SJCRH30 (cell line): ENCODE measurements around the gene UGGT1. TPM values are rescaled to one million over a fixed set of nuclear protein-coding genes. Genes with fewer than 3 reads are reported as not detected.

ENCODE experiments used
- DNase-seq, 2 experiments: peaks; one replicate each; pipeline ENCODE4 v3.0.0-alpha.2; 2015 to 2020
- H3K27ac ChIP-seq: fragments of 250-450 bp; sonication (Bioruptor Pico); 2 replicates; pipeline ENCODE4 v1.5.1; 2020; ENCODE audit warnings: mild to moderate bottlenecking, moderate library complexity
- H3K27me3 ChIP-seq: fragments of 250-450 bp; sonication (Bioruptor Pico); 2 replicates; pipeline ENCODE4 v1.5.1; 2020; ENCODE audit warnings: mild to moderate bottlenecking, moderate library complexity
- H3K36me3 ChIP-seq: fragments of 250-450 bp; sonication (Bioruptor Pico); 2 replicates; pipeline ENCODE4 v1.5.1; 2020; ENCODE audit warnings: mild to moderate bottlenecking, moderate library complexity
- H3K4me1 ChIP-seq: fragments of 250-450 bp; sonication (Bioruptor Pico); 2 replicates; pipeline ENCODE4 v1.5.1; 2020; ENCODE audit warnings: mild to moderate bottlenecking, moderate library complexity
- H3K4me3 ChIP-seq: fragments of 250-450 bp; sonication (Bioruptor Pico); 2 replicates; pipeline ENCODE4 v1.5.1; 2020; ENCODE audit warnings: mild to moderate bottlenecking, moderate library complexity
- H3K9me3 ChIP-seq: fragments of 250-450 bp; sonication (Bioruptor Pico); replicated peaks from 2 replicates; pipeline ENCODE4 v1.5.1; 2020; ENCODE audit warnings: mild to moderate bottlenecking, moderate library complexity
- total RNA-seq: library from RNA; depleted of rRNA; stranded (reverse); fragments of >200 nt; shearing (Covaris generic); gene quantifications from 2 replicates; pipeline ENCODE4 v1.2.3, GENCODE V29; 2014; rRNA removed

UGGT1 gene
- total RNA-seq, 1 experiment from 2014 or later: 51.1 TPM

- H3K4me1 ChIP-seq: no peaks in the 10 kb centered on the region
- H3K36me3 ChIP-seq: no peaks in the 10 kb centered on the region
- 0 out of 2 replicates have a peak, but pooled peaks cover 5% of the 10 kb centered on the region for H3K27me3 ChIP-seq
- H3K9me3 ChIP-seq: no peaks in the 10 kb centered on the region
- DNase-seq: no peak
- H3K27ac ChIP-seq: no peak overlapping the region
- H3K4me3 ChIP-seq: no peak overlapping the region
Observed at GRCh38 chr2:128236491-128237035, 145.6 kb downstream of the UGGT1 start.

DNA sequence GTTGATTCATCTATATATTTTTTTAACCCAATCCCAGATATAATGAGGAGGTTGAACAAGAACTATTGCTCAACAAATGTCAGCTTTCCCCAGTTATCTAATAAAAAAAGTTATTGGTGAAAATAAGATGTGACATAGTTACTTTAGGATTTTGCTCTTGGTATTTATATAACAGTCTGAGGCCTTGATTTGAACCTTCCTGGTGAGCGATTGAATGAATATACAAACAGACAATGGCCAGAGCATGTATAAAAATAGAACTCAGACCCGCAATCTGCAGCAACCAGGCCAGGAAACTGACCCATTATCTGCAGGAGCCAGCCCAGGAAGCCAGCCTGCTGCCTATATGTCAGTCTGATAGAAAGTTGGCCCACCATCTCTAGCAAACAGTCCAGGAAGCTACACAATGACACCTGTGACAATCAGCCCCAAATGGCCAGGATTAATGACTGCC is 146.1 kb downstream of the UGGT1 start:
- Histone ChIP-seq H3K27ac (no peak overlapping the region), H3K4me3 (no peak overlapping the region)
- no peak for DNase-seq

DNA sequence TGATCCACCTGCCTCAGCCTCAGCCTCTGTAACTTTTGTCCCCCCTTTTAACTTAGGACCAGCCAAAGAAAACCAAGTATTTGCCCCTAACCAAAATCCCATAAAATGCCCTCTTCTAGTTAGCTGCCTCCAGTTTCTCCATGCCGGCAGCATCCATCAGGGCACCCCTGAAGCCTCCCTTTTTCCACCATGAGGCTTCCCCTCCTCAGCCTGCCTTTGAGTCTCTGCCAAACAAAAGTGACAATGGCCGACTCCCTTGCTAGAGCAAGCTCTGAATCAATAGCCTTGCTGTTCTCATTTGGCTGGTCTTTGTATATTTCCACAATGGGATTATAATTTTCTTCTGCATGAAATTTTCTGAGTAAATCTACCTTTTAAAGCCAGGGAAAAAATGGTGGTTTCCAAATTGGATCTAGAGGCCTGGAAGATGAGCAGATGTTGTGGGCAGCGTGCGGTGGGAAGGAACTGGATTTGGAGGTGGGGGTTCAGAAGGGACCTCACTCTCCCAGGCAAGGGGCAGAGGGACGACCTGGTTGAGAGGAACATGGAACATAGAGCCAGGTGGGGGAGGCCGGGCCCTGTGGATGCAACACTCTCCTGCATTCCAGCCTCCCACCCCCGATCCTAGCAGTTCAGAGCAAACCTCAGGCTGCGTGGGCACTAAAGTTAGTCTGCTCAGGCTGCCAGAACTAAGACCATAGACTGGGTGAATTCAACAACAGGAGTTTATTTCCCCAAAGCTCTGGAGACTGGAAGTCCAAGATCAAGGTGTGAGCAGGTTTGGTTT is 147.1 kb downstream of the UGGT1 start:
- no peaks in the 10 kb centered on the region for H3K9me3 ChIP-seq
- no peak for DNase-seq
- H3K4me3 ChIP-seq: no peak overlapping the region
- H3K4me1 ChIP-seq: no peaks in the 10 kb centered on the region
- H3K27me3 ChIP-seq: 0 out of 2 replicates have a peak, but pooled peaks cover 5% of the 10 kb centered on the region
- H3K36me3 ChIP-seq: no peaks in the 10 kb centered on the region
- H3K27ac ChIP-seq: no peak overlapping the region

More for the DNA sequence above, 146.1 kb downstream of the UGGT1 start:
- H3K9me3 ChIP-seq: no peaks in the 10 kb centered on the region
- no peaks in the 10 kb centered on the region for H3K36me3 ChIP-seq
- no peaks in the 10 kb centered on the region for H3K4me1 ChIP-seq
- H3K27me3 ChIP-seq: 0 out of 2 replicates have a peak, but pooled peaks cover 5% of the 10 kb centered on the region

DNA sequence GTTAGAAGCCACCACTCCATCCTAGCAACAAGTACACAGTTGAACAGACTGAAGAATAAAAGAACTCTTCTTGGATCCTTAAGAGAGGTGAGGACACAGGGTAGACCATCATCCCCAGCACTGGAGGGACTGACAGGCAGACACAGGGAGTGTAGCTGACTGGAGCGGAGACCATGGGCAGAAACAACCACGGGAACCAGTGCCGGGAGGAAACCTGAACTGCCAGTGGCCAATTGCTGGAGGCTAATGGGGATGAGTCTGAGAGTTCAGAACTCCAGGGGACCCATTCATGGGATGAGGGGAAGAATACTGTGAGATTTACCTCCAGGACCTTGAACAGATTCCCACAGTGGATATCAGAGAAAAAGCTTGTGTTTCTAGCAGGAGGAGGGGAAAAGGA is 150.9 kb downstream of the UGGT1 start:
- no peak overlapping the region for H3K4me3 ChIP-seq

More for the DNA sequence above, 150.9 kb downstream of the UGGT1 start:
- H3K4me1 ChIP-seq: no peaks in the 10 kb centered on the region
- DNase-seq: no peak
- H3K27me3 ChIP-seq: 0 out of 2 replicates have a peak, but pooled peaks cover 5% of the 10 kb centered on the region
- no peaks in the 10 kb centered on the region for H3K36me3 ChIP-seq
- H3K27ac ChIP-seq: no peak overlapping the region
- H3K9me3 ChIP-seq: no peaks in the 10 kb centered on the region

Other genes with a start within 250 kb of the UGGT1 start
- gene POLR2D, start 233.0 kb upstream of the UGGT1 start, total RNA-seq: 74.4 and 74.8 TPM in 2 replicates
- gene AMMECR1L, start 205.2 kb upstream of the UGGT1 start, total RNA-seq: 17.3 and 17.6 TPM in 2 replicates
- gene SAP130, start 63.1 kb upstream of the UGGT1 start, total RNA-seq: 23.5 and 23.7 TPM in 2 replicates
- gene HS6ST1, start 227.7 kb downstream of the UGGT1 start, total RNA-seq: 18.8 and 20.0 TPM in 2 replicates